Lower leg skin (tissue), 4 donors: ENCODE measurements around the gene PITPNB. TPM values are rescaled to one million over a fixed set of nuclear protein-coding genes. Genes with fewer than 3 reads are reported as not detected.

Experiments used
- DNase-seq, 2 donors: peaks; one replicate each; pipeline ENCODE4 v3.0.0-alpha.2; 2019; ENCODE audit warnings: low spot score in 2 of 2
- H3K4me3 ChIP-seq: fragments of 200-600 bp; sonication (generic); 2 replicates; pipeline ENCODE4 v1.5.1; 2017; ENCODE audit warnings: mild to moderate bottlenecking, low read depth; ENCODE audit not compliant: poor library complexity, severe bottlenecking
- POLR2A ChIP-seq, 2 donors: fragments of 450-650 bp; IDR thresholded peaks; one replicate each; pipeline ENCODE4 v1.6.1; 2016 to 2017; ENCODE audit warnings: antibody characterized with exemption in 2 of 2, mild to moderate bottlenecking in 1 of 2, moderate library complexity in 1 of 2
- WGBS, 2 donors: methylation state at CpG; one replicate each; pipeline ENCODE4 v1.1.5; 2018; 5-methylcytosine and 5-hydroxymethylcytosine counted together
- intact Hi-C: fragments of 100-400 bp; cut with DNase I; formaldehyde crosslinking; loops from one replicate; pipeline ENCODE4 v1.15.0; 2023; ENCODE audit warnings: low total_unique reads
- total RNA-seq, 4 donors: library from RNA; depleted of rRNA; stranded (reverse); fragments of >200 nt; gene quantifications; one replicate each; pipeline ENCODE4 v1.1.0, GENCODE V29; 2016
- TF ChIP-seq, protein P1 (sequence below), 3 donors: fragments of 450-650 bp; IDR thresholded peaks; one replicate each; pipeline ENCODE4 v1.5.1; 2016; ENCODE audit warnings: antibody characterized with exemption in 3 of 3, mild to moderate bottlenecking in 3 of 3, moderate library complexity in 2 of 3

PITPNB gene
- total RNA-seq, 4 donors from 2014 or later: 22.1 to 36.5 (median 29.7) TPM

DNA sequence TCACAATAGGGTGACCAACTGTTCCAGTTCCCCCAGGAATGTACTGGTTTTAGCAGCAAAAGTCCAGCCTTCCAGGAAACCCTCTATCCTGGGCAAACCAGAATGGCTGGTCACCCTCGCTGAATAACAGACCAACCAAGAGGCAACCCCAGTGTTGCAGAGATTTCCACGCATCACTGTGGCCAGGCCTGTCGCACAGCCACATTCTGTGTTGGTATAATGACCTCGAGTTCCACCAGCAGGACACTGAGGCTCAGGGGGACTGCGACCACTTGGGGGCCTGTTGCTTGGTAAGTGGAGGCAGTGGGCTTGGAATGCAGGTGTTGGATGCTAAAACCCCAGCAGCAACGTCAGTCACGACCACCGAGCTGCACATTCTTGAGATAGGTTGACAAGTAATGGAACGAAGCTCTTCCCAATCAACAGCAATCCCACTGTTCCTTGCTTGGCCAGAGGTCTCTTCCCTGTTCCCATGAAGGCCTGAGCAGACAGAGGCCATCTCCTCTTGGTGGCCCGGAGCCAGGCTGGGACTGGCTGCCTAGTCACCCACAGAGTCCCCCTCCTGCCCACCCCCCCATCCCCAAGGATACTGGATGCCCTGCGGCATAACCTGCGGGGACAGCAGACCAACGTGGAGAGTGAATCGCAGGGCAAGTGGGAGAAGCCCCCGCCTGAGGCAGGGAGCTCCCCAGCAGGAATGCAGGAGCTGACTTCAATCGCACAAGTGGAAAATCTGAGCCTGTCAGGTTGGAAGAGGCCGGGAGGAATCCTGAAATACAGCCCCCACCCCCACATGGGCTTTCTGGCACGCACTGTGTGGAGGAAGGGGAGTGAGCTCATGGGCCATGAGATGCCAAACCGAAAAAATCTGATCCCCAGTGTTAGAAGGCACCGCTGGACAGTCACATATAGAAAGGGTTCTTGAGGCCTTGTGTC, 74.1 kb downstream of the PITPNB start:
- TF ChIP-seq, protein P1, sequence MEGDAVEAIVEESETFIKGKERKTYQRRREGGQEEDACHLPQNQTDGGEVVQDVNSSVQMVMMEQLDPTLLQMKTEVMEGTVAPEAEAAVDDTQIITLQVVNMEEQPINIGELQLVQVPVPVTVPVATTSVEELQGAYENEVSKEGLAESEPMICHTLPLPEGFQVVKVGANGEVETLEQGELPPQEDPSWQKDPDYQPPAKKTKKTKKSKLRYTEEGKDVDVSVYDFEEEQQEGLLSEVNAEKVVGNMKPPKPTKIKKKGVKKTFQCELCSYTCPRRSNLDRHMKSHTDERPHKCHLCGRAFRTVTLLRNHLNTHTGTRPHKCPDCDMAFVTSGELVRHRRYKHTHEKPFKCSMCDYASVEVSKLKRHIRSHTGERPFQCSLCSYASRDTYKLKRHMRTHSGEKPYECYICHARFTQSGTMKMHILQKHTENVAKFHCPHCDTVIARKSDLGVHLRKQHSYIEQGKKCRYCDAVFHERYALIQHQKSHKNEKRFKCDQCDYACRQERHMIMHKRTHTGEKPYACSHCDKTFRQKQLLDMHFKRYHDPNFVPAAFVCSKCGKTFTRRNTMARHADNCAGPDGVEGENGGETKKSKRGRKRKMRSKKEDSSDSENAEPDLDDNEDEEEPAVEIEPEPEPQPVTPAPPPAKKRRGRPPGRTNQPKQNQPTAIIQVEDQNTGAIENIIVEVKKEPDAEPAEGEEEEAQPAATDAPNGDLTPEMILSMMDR (IDR thresholded peaks at IDR 0.05): no peak
- TF ChIP-seq POLR2A (IDR thresholded peaks at IDR 0.05): no peak

GRCh38 chr22:27844256-27844655, 74.8 kb downstream of the PITPNB start:
- WGBS, 2 donors: 88 to 94% methylated on average over 6 of the region's 6 CpGs
- DNase-seq: no peak

More for the DNA sequence above, 74.1 kb downstream of the PITPNB start:
- intact Hi-C loops: no loop called here
- WGBS, 2 donors: 82 to 83% methylated on average over 19 to 20 of the region's 20 CpGs
- no peak for DNase-seq
- H3K4me3 ChIP-seq: no peak overlapping the region

GRCh38 chr22:27843441-27843840, 75.6 kb downstream of the PITPNB start:
- WGBS, 2 donors: 70 to 84% methylated on average over 7 of the region's 7 CpGs
- intact Hi-C loops: no loop called here
- no peak overlapping the region for H3K4me3 ChIP-seq
- no peak for DNase-seq
- TF ChIP-seq, protein P1 (IDR thresholded peaks at IDR 0.05): no peak
- TF ChIP-seq POLR2A (IDR thresholded peaks at IDR 0.05): no peak

More at GRCh38 chr22:27844256-27844655, 74.8 kb downstream of the PITPNB start:
- intact Hi-C loops: no loop called here
- TF ChIP-seq, protein P1 (IDR thresholded peaks at IDR 0.05): no peak
- no peak for TF ChIP-seq POLR2A (IDR thresholded peaks at IDR 0.05)
- H3K4me3 ChIP-seq: no peak overlapping the region

GRCh38 chr22:27842669-27843431, 76.2 kb downstream of the PITPNB start:
- TF ChIP-seq, protein P1 (IDR thresholded peaks at IDR 0.05): no peak
- no peak for TF ChIP-seq POLR2A (IDR thresholded peaks at IDR 0.05)

GRCh38 chr22:27842201-27842600, 76.9 kb downstream of the PITPNB start:
- intact Hi-C loops: no loop called here
- 63 to 82% methylated on average over 1 of the region's 1 CpG for WGBS, 2 donors
- DNase-seq: peak in 1 of 2 donors; percentile 50

More at GRCh38 chr22:27842669-27843431, 76.2 kb downstream of the PITPNB start:
- 60 to 72% methylated on average over 15 of the region's 15 CpGs for WGBS, 2 donors
- H3K4me3 ChIP-seq: no peak overlapping the region
- DNase-seq: peak in 1 of 2 donors; percentile 80
- intact Hi-C loops: no loop called here

More at GRCh38 chr22:27842201-27842600, 76.9 kb downstream of the PITPNB start:
- H3K4me3 ChIP-seq: no peak overlapping the region
- TF ChIP-seq, protein P1 (IDR thresholded peaks at IDR 0.05): no peak
- no peak for TF ChIP-seq POLR2A (IDR thresholded peaks at IDR 0.05)
